NCI-H82 (cell line): Measurements from ENCODE around the gene DIAPH3.

ENCODE experiments used
- DNase-seq: peaks from one replicate; lab custom pipeline; 2025; lab: John Stamatoyannopoulos, UW

DIAPH3 gene

DNA sequence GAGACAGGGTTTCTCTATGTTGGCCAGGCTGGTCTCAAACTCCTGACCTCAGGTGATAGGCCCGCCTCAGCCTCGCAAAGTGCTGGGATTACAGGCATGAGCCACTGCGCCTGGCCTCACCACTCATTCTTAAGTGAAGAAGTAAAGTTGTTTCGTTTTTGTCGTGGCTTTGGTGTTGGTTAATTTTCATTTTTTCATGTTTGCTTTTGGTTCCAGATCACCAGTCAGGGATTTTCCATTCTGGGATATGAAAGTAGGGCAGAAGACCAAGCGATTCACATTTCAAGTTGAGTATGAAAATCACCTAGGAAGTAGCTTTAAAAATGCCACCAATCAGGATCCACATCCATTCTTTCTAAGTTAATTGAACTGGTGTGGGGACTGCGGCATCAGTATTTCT lies 289.9 kb downstream of the DIAPH3 start:
- DNase-seq: no peak

DNA sequence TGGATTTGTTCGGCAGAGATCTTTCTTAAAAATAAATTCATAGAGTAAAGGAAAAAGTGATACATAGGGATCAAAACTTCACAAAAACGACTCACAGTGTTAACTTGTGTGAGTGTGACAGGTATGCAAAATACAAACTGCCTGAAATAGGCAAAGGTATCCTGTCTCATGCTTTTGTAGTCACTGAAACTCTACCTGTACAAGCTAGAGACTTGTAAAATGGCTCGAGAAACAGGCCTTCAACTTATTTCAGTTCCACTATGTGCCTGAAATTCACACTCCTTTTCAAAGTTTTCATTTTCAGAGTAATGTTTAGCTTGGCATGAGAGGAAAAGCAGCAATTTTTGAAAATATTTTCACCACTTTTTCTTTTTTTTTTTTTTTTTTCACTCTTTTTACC lies 290.4 kb downstream of the DIAPH3 start:
- no peak for DNase-seq

DNA sequence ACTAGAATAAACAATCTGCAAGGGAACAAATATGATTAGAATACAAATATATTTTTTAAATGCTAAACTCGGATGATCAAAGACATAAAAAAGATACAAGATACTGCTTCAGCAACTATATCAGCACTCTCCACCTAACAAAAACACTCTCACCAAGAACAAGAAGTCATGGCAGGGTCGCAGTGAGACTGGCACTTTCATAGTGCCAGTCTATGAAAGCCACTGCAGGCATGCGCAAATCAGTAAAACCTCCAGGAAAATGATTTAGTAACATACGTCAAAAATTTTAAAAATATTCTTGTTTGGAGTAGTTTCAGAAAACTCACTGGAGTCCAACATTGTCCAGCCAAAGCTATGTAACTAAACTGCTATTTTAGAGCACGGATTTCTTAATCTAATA lies 295.9 kb downstream of the DIAPH3 start:
- no peak for DNase-seq

DNA sequence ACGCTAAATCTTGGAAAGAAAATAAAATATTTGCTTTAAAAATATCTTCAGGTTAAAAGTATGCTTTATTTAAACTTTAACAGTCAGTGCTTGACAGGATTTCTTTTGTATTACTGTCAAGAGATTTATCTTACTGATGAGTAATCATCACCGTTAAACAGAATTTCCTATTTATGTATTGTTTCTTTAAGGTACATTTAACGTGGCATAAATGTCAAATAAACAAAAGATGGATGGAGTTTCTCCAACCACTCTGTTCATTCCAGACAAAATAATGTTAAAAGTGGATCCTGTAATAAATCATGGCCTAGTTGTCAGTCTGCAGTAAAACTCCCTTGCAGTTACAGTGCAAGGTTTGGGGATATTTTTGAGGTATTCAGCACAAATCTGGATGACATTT lies 298.3 kb downstream of the DIAPH3 start:
- DNase-seq: no peak

DNA sequence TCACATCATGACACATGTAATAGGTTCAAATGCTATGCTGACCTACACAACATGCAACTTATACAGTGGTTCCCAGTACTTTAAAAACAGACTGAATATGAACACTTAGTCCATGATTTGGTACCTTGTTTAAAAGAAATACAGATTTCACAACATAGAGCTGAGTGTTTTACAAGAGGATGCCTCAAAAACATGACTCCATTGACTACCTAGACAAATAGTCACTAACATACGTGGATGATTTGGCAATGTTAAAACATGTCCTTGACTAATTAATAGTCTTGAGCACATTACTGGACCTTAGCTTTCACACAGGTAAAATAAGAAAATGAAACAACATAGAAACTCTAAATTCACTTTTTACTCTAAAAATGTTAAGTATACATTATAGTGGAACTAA lies 300.1 kb downstream of the DIAPH3 start:
- no peak for DNase-seq

DNA sequence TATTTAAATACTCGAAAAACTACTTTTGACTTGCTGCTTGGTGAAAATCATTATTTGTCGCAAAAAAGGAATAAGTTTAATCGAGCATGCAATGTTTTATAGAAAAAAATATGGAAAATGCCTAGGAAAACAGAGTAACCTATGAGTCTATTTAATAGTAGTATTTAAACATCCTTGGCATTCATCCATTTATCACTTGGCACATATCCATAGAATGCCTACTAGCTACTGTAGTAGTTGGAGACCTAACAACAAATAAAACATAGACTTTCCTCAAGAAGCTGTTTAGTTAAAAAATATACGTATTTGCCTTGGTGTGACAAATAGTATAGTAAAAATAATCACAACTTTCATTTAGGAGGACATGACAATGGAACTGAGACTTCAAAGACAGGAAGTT lies 302.1 kb downstream of the DIAPH3 start:
- DNase-seq: no peak

DNA sequence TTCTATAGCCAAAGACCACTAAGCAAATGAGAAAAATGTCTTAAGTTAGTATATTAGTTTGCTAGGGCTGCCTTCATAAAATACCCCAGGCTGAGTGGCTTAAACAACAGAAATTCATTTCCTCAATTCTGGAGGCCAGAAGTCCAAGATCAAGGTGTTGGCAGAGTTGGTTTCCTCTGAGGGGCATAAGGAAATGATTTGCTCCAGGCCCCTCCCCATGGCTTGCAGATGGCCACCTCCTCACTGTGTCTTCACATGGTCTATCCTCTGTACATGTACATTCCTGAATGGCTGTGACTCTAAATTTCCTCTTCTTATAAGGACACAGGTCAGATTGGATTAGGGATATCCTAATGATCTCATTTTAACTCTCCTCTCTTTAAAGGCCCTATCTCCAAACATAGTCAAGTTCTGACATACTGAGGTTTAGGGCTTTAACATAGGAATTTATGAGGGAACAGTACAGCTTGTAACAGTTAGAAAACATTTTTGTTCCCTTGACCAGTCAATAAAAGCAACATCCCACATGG lies 307.4 kb downstream of the DIAPH3 start:
- peak; percentile 48 for DNase-seq

DNA sequence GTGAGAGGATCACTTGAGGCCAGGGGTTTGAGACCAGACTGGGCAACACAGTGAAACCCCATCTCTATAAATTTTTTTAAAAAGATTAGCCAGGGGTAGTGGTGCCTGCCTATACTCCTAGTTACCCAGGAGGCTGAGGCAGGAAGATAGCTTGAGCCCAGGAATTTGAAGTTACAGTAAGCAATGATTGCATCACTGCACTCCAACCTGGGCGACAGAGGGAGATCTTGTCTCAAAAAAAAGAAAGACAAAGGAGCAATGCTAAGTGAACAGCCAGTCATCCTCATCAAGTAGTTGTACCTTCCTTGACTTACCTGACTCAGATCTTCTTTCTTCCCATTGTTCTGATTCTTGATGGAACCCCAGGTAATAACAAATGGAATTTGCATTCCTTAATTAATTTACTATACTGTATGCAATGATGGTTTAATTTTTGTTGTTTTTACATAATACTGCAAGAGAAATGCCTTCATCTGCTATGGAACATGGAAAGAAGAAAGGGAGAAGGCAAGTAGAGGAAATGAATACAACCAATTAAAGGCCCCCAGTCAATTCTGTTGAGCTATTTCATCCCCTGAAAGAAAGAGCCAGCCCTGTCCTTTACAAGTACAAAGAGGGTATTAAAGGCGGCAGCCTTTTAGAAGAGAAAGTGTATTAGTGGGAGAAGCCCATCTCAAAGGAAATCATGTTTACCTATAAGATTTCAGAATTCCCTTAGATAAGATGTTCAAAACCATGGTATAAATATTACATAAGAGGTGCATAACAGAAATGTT lies 316.7 kb downstream of the DIAPH3 start:
- DNase-seq: no peak

DNA sequence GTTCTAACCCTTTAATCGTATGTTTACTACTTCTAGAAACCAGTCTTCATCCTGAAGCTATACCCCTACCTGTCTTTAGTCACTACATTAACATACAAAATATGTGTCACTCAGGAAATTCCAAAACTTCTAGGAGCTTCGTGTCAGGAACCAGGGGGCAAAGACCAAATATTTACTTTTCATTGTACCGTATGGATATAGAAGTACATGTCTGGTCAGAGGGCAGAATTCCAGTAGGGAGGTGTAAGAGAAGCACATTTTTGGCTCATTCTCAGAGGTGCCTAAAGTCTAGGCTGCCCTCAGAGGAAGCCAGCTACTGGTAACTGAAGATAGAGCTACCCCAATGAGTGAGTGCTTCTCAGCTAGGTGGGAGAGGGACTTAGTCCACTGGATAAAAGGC lies 320.7 kb downstream of the DIAPH3 start:
- no peak for DNase-seq

DNA sequence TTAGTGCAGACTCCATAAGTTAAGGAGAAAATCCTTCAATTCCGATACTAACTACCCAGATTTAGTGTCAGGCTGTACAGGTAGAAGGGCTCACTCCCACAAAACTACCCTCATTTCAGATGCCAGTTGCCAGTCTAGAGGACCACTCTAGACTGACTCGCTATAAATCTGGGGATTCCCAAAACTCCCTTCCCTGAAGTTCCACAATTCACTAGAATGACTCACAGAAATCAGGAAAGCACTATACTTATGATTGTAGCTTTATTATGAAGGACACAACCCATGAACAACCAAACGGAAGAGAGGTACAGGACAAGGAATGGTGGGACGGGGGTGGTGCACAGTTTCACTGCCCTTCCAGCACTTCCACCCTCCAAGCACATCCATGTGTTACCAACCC lies 321.2 kb downstream of the DIAPH3 start:
- DNase-seq: no peak

DNA sequence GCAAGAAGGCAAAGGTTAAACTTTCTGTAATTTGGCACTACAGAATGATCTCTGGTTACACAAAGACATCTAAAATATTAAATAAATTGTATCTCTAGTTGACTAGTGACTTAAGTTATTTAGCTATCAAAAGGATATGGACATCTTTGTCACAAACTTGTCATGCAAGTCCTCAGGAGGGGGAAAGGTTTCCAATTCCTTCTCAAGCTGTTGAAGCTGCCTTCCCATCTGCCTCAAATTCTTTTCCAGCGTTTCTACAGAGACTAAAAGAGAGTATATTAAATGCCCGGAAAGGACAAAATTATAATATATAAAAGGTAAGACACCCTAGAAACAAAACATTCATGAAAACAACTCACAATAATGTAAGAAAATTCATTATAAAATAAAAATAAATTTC lies 324.5 kb downstream of the DIAPH3 start:
- DNase-seq: peak; percentile 24

DNA sequence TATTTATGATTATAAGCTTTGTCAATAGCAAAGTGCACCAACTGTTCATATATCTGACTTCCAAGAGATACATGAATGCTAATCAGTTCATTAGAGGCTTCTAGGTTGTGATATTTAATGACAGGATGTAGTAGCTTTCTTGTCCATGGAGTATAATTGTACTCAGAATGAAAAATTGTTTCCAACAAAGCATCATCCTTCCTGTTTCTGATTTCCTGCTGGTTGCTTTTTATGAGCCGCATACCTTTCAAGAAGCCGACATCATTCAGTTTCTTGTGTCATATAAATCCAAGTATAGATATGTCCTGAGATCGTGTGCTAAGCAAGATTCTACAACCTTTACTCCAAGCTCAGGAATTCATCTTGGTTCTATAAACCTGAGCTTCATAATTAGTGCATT lies 326.6 kb downstream of the DIAPH3 start:
- DNase-seq: no peak

DNA sequence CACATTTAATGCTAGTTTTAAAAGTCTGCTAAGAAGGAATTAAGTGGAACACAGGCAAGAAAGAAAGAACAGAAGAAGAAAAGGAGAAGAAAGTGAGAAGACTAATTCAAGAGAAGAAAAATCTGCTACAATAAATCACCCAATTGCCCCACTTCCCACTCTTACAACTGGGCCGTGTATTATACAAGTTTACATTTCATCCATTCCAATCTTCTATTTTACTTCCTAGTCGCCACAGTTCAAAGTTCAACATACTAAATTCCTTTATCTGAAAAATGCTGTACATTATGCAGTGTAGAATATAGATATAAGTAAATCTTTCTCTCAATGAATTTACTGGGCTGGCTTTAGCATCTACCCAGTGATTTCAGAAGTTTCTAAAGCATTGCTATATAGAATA lies 328.2 kb downstream of the DIAPH3 start:
- DNase-seq: no peak

DNA sequence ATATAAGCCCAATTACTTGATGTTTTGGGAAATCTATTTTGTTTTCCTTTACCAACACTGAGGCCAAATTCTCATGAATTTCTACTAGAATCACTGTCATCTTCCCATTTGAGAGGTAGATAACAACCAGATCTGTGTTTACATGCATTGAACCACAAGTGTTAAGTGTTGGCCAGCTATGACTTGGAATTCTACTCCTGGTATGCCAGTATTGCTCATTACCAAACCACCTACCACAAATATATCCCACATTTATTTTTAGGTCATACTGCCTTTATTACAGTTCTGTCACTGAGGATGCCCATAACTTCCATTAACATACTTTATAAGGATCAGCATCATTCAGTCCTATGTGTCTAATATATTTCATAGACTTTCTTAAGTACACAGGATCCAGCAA lies 328.9 kb downstream of the DIAPH3 start:
- DNase-seq: no peak

DNA sequence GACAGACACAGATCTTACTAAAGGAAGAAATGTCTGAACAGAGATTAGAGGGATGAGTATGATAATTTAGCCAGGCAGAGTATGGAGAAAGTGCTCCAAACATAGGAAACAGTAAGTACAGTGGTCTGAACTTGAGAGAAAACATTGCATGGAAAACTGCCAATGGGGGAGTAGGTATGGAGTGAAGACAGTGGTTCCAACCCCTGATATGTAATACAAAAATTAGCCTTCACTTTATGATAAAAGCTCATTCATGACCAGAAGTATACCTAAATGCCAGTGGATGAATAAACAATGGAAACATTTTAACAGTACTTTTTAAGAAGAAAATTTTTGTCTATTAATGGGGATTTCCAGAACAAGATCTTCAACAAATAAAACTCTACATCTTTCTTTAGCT lies 334.0 kb downstream of the DIAPH3 start:
- DNase-seq: no peak

DNA sequence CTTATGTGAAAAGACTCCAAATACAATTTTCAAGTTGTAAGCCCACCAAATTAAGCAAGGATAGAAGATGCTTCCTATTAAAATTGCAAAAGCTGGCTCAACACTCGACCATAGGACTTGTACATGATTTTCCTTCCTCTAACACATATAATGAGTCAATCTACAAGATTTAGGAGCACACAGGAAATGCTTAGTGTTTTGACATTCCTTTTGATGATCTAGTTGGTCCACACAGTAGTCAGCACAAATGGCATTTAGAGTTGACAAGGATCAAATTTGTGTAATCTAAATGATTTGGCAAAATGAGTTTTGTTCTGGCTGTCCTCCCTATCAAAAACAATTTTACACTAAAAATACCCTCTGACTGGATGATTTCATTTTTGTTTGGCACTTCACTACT lies 340.2 kb downstream of the DIAPH3 start:
- peak; percentile 12 for DNase-seq

DNA sequence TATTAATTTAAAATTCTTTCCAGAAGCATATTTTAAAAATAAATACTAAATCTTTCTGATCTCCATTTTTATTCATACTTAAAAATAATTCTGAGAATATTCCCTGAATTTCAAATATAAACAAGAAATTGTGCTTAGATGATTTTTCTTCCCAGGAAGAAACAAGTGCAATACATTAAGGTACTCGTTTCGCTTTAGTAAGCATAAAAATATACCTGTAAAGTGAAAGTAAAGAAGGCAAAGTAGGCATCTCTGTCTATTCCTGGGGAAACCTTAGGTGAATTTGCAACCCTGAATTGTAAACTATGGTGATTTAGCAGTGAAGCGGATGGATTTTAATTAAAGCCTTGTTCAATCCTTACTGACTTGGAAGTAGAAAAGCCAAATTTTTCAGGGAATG lies 354.2 kb downstream of the DIAPH3 start:
- DNase-seq: no peak

DNA sequence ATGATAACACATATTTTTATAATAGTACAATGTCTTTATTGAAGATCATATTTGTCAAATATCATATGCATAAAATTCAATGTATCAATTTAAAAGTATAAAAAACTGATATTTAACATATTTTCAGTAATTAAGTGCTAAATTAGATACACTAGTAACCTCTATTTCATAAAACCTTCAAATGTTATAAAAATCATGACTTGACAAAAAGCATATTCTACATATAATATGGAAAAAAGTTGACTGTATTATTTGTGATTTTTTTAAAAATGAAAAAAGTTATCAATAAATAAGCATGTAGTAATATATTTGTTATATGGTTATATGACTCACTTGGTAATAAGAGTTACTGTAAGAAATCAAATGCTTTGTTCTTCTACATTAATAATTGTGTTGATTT lies 356.9 kb downstream of the DIAPH3 start:
- no peak for DNase-seq

DNA sequence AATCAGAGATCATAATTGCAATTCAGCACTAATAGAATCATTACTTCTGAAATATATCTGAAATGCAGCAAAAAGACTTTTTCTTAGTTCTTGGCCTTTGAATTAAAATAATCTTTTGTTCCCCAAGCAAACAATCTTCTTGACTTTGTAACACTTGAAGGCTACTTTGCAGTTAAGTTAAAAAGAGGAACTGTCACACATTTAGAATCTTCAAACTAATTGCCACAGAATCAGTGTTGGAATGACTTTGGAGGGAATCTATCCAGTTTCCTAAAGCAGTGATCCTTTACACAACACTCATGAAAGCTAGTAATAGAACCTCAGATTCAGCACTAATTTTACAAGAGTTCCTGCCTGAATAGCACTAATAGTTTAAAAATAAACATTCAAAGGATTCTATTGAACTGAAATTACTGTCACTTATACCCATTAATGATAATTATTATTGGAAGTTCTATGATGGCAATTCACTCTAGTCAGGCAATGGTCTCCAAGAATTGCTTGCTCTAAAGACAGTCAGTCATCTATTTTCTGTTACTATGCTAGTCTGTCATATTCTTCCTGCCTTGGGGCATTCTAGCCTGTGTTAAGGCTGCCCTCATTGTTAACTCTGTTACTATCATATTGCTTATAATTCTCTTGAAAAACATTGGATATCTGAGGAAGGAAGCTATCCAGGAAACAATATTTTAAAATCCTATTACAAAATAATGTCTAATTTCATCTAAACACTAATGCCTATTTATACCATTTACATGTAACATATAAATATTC lies 362.4 kb downstream of the DIAPH3 start:
- DNase-seq: no peak

DNA sequence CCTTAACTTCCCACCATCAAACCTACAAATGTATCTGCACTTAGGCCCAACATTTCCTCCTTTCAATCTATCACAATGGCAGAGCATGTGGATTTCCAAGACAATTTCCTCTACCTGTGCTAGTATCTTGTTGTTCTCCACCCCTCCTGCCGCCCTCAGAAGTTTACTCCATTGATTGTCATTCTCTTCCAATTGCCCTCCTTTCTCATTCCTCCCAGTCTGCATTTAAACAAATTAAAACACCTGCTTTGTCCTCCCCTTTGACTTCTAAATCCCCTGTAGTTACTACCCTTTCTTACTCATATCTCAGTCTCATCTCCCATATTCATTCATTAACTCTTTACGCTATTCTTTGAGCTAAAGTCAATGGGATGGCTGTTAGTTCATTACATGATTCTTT lies 370.6 kb downstream of the DIAPH3 start:
- DNase-seq: no peak

DNA sequence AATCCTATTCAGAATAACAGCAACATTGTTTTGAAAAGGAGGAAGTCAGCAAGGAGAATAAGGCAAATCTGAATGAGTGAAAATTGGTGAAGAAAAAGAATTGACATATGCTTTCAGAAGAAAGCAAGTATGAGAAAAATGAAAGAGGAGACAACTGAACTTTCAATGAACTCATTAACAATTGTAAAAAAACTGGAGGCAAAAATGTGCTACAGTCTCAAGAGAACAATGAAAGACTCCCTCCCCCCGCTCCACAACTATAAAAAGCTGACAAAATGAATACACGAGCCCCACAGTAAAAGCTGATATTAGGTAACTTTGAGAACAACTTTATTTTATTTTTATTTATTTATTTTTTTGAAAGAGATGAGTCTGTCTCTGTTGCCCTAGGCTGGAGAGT lies 373.1 kb downstream of the DIAPH3 start:
- no peak for DNase-seq

DNA sequence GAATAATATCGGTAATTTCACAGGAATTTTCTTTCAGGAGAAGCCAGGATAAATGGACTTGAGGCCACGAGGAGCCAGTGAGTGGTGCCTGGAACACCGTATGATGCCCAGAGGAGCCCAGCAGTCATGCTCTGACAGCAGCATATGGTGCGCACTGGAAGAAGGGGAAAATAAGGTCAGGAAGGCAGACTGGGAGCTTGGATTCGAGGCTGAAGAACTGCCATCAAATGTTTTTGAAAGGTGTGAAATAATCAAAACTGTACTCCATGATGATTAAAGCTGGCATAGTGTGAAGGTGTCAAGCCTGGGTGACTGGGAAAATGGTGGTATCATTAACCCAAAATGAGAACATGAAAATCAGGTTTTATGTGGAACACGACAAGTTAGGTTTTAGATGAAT lies 374.2 kb downstream of the DIAPH3 start:
- DNase-seq: no peak

DNA sequence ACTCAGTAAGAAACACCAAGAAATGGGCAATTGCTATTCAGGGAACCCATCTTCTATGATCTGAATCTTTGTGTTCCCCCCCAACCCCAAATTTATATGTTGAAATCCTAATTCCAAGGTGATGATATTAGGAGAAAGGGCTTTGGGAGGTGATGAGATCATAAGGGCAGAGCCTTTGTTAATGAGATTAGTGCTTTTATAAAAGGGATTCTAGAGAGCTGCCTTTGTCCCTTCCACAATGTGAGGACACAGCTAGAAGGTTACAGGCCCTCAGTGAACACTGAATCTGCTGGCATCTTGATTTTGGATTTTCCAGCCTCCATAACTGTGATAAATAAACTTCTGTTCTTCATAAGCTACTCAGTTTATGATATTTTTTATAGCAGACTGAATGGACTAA lies 376.0 kb downstream of the DIAPH3 start:
- peak; percentile 91 for DNase-seq

DNA sequence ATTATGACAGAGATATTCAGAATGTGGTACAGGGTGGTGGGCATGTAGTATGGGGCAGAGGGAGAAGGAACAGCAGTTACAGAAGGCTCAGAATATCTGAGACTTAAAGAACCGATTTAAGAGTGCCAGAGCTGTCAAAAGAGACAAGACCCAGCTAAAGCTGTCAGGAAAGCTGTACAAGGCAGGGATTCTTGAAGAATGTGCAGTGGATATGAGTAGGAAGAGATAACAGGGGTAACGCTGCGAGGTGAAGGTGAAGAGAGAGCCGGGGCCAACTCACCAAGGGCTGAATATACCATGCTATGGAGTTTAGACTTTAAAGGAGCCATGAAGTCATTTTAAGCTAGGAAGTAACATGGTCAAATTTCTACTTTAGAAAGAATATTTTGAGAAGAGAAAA lies 381.0 kb downstream of the DIAPH3 start:
- no peak for DNase-seq
